ENCODE measurements around the gene CRISPLD2. TPM values are rescaled to one million over a fixed set of nuclear protein-coding genes. Genes with fewer than 3 reads are reported as not detected.

CRISPLD2 gene
- total RNA-seq, 1 donor = 0.99 TPM

DNA sequence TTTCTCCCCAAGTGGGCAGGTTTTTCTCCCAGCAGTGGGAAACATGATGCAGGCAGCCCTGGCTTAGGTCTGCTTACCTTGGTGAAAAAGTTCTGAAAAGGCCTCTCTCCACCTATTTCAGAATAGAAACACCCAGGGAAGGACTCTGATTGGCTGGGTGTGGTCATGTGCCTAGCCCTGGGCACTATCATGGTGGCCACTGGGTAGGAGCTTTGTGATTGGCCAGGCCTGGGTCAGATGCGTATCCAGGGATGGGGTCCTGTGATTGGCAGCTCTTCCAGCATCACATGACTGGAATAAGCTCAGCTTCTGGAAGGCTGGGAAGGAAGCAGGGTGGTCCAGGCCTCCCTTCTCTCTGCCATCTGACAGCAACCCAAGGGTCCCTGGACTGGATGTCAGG, 138.0 kb downstream of the CRISPLD2 start:
- H3K4me3 ChIP-seq (ENCODE audit: low read depth, low read length) = no peak overlapping the region
- TF ChIP-seq, protein P1, sequence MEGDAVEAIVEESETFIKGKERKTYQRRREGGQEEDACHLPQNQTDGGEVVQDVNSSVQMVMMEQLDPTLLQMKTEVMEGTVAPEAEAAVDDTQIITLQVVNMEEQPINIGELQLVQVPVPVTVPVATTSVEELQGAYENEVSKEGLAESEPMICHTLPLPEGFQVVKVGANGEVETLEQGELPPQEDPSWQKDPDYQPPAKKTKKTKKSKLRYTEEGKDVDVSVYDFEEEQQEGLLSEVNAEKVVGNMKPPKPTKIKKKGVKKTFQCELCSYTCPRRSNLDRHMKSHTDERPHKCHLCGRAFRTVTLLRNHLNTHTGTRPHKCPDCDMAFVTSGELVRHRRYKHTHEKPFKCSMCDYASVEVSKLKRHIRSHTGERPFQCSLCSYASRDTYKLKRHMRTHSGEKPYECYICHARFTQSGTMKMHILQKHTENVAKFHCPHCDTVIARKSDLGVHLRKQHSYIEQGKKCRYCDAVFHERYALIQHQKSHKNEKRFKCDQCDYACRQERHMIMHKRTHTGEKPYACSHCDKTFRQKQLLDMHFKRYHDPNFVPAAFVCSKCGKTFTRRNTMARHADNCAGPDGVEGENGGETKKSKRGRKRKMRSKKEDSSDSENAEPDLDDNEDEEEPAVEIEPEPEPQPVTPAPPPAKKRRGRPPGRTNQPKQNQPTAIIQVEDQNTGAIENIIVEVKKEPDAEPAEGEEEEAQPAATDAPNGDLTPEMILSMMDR (IDR thresholded peaks at IDR 0.05; ENCODE audit: insufficient read depth, low read length) = no peak
- no peak for DNase-seq (ENCODE audit: low read depth)

Other genes with a start within 250 kb of the CRISPLD2 start
- 63.0 and 134 TPM in 2 replicates for gene COTL1, start 201.9 kb upstream of the CRISPLD2 start, total RNA-seq (ENCODE audit: low replicate concordance)
- gene KLHL36, start 171.5 kb upstream of the CRISPLD2 start, total RNA-seq (ENCODE audit: low replicate concordance) = 33.8 and 50.5 TPM in 2 replicates
- 61.7 and 93.2 TPM in 2 replicates for gene USP10, start 120.0 kb upstream of the CRISPLD2 start, total RNA-seq (ENCODE audit: low replicate concordance)
- gene ZDHHC7, start 191.6 kb downstream of the CRISPLD2 start, total RNA-seq (ENCODE audit: low replicate concordance) = 45.6 and 82.5 TPM in 2 replicates
- gene KIAA0513, start 207.8 kb downstream of the CRISPLD2 start, total RNA-seq (ENCODE audit: low replicate concordance) = 21.5 and 28.3 TPM in 2 replicates